ENCODE measurements around the gene ADAR. TPM values are rescaled to one million over a fixed set of nuclear protein-coding genes. Genes with fewer than 3 reads are reported as not detected.
A peak's percentile ranks its signal among the peaks of the same experiment; 100 is the strongest.
"Not testable (repeated sequence)": the region's sequence is repeated elsewhere in the genome, so short reads cannot be mapped to it uniquely, and the experiment has no call there.

Gene ADAR, protein sequence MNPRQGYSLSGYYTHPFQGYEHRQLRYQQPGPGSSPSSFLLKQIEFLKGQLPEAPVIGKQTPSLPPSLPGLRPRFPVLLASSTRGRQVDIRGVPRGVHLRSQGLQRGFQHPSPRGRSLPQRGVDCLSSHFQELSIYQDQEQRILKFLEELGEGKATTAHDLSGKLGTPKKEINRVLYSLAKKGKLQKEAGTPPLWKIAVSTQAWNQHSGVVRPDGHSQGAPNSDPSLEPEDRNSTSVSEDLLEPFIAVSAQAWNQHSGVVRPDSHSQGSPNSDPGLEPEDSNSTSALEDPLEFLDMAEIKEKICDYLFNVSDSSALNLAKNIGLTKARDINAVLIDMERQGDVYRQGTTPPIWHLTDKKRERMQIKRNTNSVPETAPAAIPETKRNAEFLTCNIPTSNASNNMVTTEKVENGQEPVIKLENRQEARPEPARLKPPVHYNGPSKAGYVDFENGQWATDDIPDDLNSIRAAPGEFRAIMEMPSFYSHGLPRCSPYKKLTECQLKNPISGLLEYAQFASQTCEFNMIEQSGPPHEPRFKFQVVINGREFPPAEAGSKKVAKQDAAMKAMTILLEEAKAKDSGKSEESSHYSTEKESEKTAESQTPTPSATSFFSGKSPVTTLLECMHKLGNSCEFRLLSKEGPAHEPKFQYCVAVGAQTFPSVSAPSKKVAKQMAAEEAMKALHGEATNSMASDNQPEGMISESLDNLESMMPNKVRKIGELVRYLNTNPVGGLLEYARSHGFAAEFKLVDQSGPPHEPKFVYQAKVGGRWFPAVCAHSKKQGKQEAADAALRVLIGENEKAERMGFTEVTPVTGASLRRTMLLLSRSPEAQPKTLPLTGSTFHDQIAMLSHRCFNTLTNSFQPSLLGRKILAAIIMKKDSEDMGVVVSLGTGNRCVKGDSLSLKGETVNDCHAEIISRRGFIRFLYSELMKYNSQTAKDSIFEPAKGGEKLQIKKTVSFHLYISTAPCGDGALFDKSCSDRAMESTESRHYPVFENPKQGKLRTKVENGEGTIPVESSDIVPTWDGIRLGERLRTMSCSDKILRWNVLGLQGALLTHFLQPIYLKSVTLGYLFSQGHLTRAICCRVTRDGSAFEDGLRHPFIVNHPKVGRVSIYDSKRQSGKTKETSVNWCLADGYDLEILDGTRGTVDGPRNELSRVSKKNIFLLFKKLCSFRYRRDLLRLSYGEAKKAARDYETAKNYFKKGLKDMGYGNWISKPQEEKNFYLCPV
- 100 to 1,000 TPM; 261 to 267 TPM for total RNA-seq

DNA sequence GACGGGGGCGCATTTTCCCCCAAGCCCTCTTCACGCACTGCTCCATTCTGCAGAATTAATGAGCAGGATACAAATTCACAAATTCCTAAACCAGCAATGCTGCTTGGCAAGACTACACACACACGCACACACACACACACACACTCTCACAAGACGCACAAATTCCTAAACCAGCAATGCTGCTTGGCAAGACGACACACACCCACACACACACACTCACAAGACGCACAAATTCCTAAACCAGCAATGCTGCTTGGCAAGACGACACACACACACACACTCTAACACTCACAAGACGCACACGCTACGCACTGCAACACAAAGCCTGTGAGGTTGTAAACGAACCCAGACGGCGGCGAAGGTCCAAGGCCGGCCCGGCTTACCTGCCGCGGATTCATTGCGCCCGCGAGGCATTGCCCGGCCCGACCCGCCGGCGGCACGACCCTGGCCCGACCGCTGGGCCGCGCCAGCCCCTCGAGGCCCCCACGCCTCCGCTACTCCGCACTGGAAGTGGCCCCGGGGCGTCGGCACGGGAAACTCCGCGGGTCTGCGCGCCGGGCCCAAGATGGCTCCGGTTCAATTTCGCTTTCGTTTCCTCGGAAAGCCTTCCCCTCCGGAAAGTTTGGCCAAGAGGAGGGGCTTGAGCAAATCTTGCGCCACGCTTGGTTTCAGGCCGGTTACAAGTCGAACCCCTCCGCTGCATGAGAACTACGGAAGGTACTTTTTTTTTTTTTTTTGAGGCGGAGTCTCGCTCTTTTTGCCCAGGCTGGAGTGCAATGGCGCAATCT is at the start of gene ADAR:
Gene ADAR, minus strand, starts transcription at position 578 of the 788 bp plus-strand sequence. Its CDS starts 180 bp downstream, at position 398.
- ChIA-PET POLR2A (interaction anchor here (0.6 to 2.9 kb wide), 8 partner anchors 9 to 329 kb away, joined by 3 to 18 read pairs (median 4); partner anchors contain the start of gene PMVK), CTCF (interaction anchor here (1.1 to 1.3 kb wide), 2 partner anchors 19 to 48 kb away, joined by 4 to 7 read pairs; no protein-coding TSS in a partner anchor)
- Mint-ChIP-seq H3K27ac (peak within 1 kb of the TSS; percentile 98), H3K4me1 (ENCODE audit: low read depth) (peaks cover 71% of the 10 kb centered on the region), H3K27me3 (no peaks in the 10 kb centered on the region), H3K36me3 (ENCODE audit: low read depth) (peaks cover 41% of the 10 kb centered on the region), H3K9me3 (no peaks in the 10 kb centered on the region), H3K4me3 (peak within 1 kb of the TSS; percentile 89)
- TF ChIP-seq, protein P1, sequence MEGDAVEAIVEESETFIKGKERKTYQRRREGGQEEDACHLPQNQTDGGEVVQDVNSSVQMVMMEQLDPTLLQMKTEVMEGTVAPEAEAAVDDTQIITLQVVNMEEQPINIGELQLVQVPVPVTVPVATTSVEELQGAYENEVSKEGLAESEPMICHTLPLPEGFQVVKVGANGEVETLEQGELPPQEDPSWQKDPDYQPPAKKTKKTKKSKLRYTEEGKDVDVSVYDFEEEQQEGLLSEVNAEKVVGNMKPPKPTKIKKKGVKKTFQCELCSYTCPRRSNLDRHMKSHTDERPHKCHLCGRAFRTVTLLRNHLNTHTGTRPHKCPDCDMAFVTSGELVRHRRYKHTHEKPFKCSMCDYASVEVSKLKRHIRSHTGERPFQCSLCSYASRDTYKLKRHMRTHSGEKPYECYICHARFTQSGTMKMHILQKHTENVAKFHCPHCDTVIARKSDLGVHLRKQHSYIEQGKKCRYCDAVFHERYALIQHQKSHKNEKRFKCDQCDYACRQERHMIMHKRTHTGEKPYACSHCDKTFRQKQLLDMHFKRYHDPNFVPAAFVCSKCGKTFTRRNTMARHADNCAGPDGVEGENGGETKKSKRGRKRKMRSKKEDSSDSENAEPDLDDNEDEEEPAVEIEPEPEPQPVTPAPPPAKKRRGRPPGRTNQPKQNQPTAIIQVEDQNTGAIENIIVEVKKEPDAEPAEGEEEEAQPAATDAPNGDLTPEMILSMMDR (IDR thresholded peaks at IDR 0.05), result no peak
- intact Hi-C loops (cut with micrococcal nuclease), result no loop called here
- ATAC-seq (peak; percentile 78), DNase-seq (peak; percentile 95)

DNA sequence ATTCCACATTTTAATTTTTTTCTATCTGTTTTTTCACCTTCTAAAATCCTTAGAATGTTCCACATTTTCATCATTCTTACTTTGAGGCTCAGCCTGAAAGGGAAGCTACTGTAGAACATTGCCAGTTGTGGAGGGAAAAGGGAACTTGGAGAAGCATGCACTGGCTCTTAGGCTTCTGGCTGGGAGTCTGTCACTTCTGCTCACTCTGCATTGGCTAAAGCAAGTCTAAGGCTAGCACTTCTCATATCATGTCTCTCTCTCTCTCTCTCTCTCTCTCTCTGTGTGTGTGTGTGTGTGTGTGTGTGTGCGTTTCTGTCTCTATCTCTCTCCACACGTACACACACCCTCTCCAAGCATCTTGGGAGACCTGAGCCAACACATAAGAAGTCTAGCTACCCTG is 49.6 kb upstream of the ADAR start:
- no peak overlapping the region for H3K27ac Mint-ChIP-seq
- no peaks in the 10 kb centered on the region for H3K9me3 Mint-ChIP-seq
- CTCF ChIA-PET, result interaction anchor here (1.1 to 1.5 kb wide), 5 partner anchors 12 to 264 kb away, joined by 3 to 10 read pairs (median 4); no protein-coding TSS in a partner anchor
- H3K36me3 Mint-ChIP-seq (ENCODE audit: low read depth), result no peaks in the 10 kb centered on the region
- intact Hi-C loops (cut with micrococcal nuclease), result no loop called here
- POLR2A ChIA-PET, result no interaction called here
- peaks cover 33% of the 10 kb centered on the region for H3K27me3 Mint-ChIP-seq
- H3K4me3 Mint-ChIP-seq, result no peak overlapping the region
- TF ChIP-seq, protein P1 (IDR thresholded peaks at IDR 0.05), result no peak
- no peaks in the 10 kb centered on the region for H3K4me1 Mint-ChIP-seq (ENCODE audit: low read depth)
- DNase-seq, result no peak
- no peak for ATAC-seq

DNA sequence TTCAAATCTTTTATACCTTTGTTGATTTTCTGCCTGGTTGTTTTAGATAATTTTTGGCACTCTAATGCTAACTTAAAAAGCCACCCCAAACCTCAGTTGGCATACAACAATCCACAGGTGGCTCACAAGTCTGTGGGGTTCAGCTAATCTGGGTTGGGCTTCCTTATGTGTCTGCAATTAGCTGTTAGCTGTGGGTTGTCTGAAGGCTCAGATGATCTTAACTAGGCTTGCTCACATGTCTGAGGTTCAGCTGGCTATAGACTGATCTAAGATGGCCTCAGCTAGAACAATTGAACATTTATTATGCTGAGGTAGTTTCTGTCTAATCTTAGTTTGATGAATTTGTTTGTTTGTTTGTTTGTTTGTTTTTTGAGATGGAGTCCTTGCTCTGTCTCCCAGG is 44.9 kb upstream of the ADAR start:
- Mint-ChIP-seq H3K4me1 (ENCODE audit: low read depth) (no peaks in the 10 kb centered on the region), H3K36me3 (ENCODE audit: low read depth) (no peaks in the 10 kb centered on the region), H3K9me3 (no peaks in the 10 kb centered on the region), H3K27ac (no peak overlapping the region), H3K4me3 (no peak overlapping the region), H3K27me3 (peaks cover 21% of the 10 kb centered on the region)
- ChIA-PET POLR2A (interaction anchor here (0.5 kb wide), 1 partner anchor 245 kb away, joined by 3 read pairs; no protein-coding TSS in a partner anchor), CTCF (interaction anchor here (1.1 to 1.2 kb wide), 2 partner anchors 17 to 93 kb away, joined by 3 to 4 read pairs; no protein-coding TSS in a partner anchor)
- ATAC-seq (no peak), DNase-seq (no peak)
- intact Hi-C loops (cut with micrococcal nuclease), result no loop called here
- TF ChIP-seq, protein P1 (IDR thresholded peaks at IDR 0.05), result no peak

DNA sequence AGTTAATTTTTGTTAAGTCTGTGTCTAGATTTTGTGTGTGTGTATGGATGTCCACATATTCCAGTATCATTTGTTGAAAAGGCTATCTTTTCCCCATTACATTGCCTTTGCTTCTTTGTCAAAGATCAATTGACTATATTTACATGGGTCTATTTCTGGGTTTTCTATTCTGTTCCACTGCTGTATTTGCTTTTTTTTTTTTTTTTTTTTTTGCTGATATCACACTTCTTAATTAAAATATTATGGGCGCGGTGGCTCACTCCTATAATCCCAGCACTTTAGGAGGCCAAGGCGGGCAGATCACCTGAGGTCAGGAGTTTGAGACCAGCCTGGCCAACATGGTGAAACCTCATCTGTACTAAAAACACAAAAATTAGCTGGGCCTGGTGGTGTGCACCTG is 36.7 kb upstream of the ADAR start:
- ChIA-PET POLR2A (interaction anchor here (1.2 kb wide), 1 partner anchor 27 kb away, joined by 4 read pairs; no protein-coding TSS in a partner anchor), CTCF (interaction anchor here (0.8 to 1.4 kb wide), 2 partner anchors 41 to 234 kb away, joined by 3 read pairs; no protein-coding TSS in a partner anchor)
- H3K4me3 Mint-ChIP-seq; DNase-seq; H3K27ac Mint-ChIP-seq; intact Hi-C loops (cut with micrococcal nuclease); H3K9me3 Mint-ChIP-seq; ATAC-seq; H3K36me3 Mint-ChIP-seq (ENCODE audit: low read depth); H3K4me1 Mint-ChIP-seq (ENCODE audit: low read depth); H3K27me3 Mint-ChIP-seq: not testable (repeated sequence)
